CD14-positive monocyte (primary cell): ENCODE measurements around the gene CNN3. TPM values are rescaled to one million over a fixed set of nuclear protein-coding genes. Genes with fewer than 3 reads are reported as not detected.

Experiments
- DNase-seq, 3 donors: peaks; one replicate each; pipeline ENCODE4 v3.0.0-alpha.2; 2011 to 2022
- H2AFZ ChIP-seq: 2 replicates; pipeline ENCODE4 v1.6.0; 2012; ENCODE audit warnings: mild to moderate bottlenecking, low read depth, low read length, inconsistent platforms; ENCODE audit not compliant: insufficient read depth, poor library complexity, severe bottlenecking
- H3K27ac ChIP-seq, 2 donors: 1 replicate in 1 of 2; 2 replicates in 1 of 2; pipeline ENCODE4 v1.5.1; 2012 to 2013; ENCODE audit warnings: low read length in 2 of 2, control low read depth in 1 of 2, inconsistent platforms in 1 of 2, low read depth in 1 of 2, mild to moderate bottlenecking in 1 of 2
- H3K27me3 ChIP-seq, 2 donors: one replicate each; pipeline versions ENCODE4 v1.6.0 to v1.6.1; 2011 to 2013; ENCODE audit warnings: low read length in 2 of 2; ENCODE audit not compliant: control insufficient read depth in 2 of 2, insufficient read depth in 2 of 2
- H3K36me3 ChIP-seq, 2 donors: replicated peaks in 1 of 2; 1 replicate in 1 of 2; 2 replicates in 1 of 2; pipeline versions ENCODE4 v1.5.1 to v1.6.1; 2012 to 2013; ENCODE audit warnings: low read length in 2 of 2, control low read depth in 1 of 2, inconsistent platforms in 1 of 2, mild to moderate bottlenecking in 1 of 2; ENCODE audit not compliant: insufficient read depth in 2 of 2, control insufficient read depth in 1 of 2
- H3K4me1 ChIP-seq, 2 donors: 1 replicate in 1 of 2; 2 replicates in 1 of 2; pipeline versions ENCODE4 v1.5.1 to v1.6.1; 2012 to 2013; ENCODE audit warnings: low read length in 2 of 2, control low read depth in 1 of 2, inconsistent platforms in 1 of 2, mild to moderate bottlenecking in 1 of 2, moderate library complexity in 1 of 2; ENCODE audit not compliant: insufficient read depth in 2 of 2, control insufficient read depth in 1 of 2
- H3K4me2 ChIP-seq: replicated peaks from 2 replicates; pipeline ENCODE3; 2012; ENCODE audit warnings: low read length, moderate library complexity, mild to moderate bottlenecking; ENCODE audit not compliant: poor library complexity, severe bottlenecking; ENCODE audit errors: extremely low read depth
- H3K4me3 ChIP-seq, 3 experiments: fragments of 200-600 bp in 1 of 3; sonication (generic) in 1 of 3; replicated peaks in 1 of 3; 1 replicate in 2 of 3; 2 replicates in 1 of 3; pipeline ENCODE4 v1.5.1; 2011 to 2013; ENCODE audit warnings: low read length in 3 of 3, mild to moderate bottlenecking in 3 of 3, control low read depth in 2 of 3, low read depth in 2 of 3, inconsistent platforms in 1 of 3, moderate library complexity in 1 of 3
- H3K79me2 ChIP-seq: 2 replicates; pipeline ENCODE4 v1.6.0; 2012; ENCODE audit warnings: mild to moderate bottlenecking, control low read depth, inconsistent platforms, low read length, moderate library complexity; ENCODE audit not compliant: insufficient read depth
- H3K9ac ChIP-seq: 2 replicates; pipeline ENCODE4 v1.6.0; 2017; ENCODE audit warnings: low read length, mild to moderate bottlenecking; ENCODE audit not compliant: insufficient read depth, poor library complexity, severe bottlenecking
- H3K9me3 ChIP-seq, 2 donors: replicated peaks in 1 of 2; 1 replicate in 1 of 2; 2 replicates in 1 of 2; pipeline versions ENCODE4 v1.5.1 to v1.6.1; 2012 to 2013; ENCODE audit warnings: low read length in 2 of 2, control low read depth in 1 of 2; ENCODE audit not compliant: control insufficient read depth in 1 of 2, insufficient read depth in 1 of 2
- H4K20me1 ChIP-seq: 2 replicates; pipeline ENCODE4 v1.6.0; 2012; ENCODE audit warnings: mild to moderate bottlenecking, low read length, control low read depth, moderate library complexity; ENCODE audit not compliant: insufficient read depth
- H3K27ac Mint-ChIP-seq, 7 donors: one replicate each; pipeline ENCODE4 v1.8.0; 2020; ENCODE audit warnings: mild to moderate bottlenecking in 7 of 7, mixed read lengths in 7 of 7, moderate library complexity in 6 of 7, inconsistent platforms in 2 of 7
- H3K27me3 Mint-ChIP-seq, 3 donors: one replicate each; pipeline ENCODE4 v1.8.0; 2021 to 2022; ENCODE audit warnings: low read depth in 3 of 3, mild to moderate bottlenecking in 3 of 3, mixed read lengths in 3 of 3, moderate library complexity in 3 of 3, inconsistent platforms in 1 of 3
- H3K36me3 Mint-ChIP-seq, 2 donors: one replicate each; pipeline ENCODE4 v1.8.0; 2020; ENCODE audit warnings: mixed read lengths in 2 of 2, inconsistent platforms in 1 of 2, mild to moderate bottlenecking in 1 of 2
- H3K4me1 Mint-ChIP-seq: one replicate; pipeline ENCODE4 v1.8.0; 2020; ENCODE audit warnings: mild to moderate bottlenecking, mixed read lengths
- H3K4me3 Mint-ChIP-seq, 2 donors: one replicate each; pipeline ENCODE4 v1.8.0; 2020; ENCODE audit warnings: mild to moderate bottlenecking in 2 of 2, mixed read lengths in 2 of 2, moderate library complexity in 1 of 2
- H3K9me3 Mint-ChIP-seq, 7 donors: one replicate each; pipeline ENCODE4 v1.8.0; 2020 to 2022; ENCODE audit warnings: mixed read lengths in 7 of 7, mild to moderate bottlenecking in 6 of 7, moderate library complexity in 6 of 7, inconsistent platforms in 2 of 7
- whole genome bisulfite sequencing: methylation state at CpG from one replicate; pipeline ENCODE4 v1.1.5; 2013; ENCODE audit warnings: missing lambda C conversion rate; ENCODE audit not compliant: insufficient coverage; 5-methylcytosine and 5-hydroxymethylcytosine counted together
- intact Hi-C, 2 donors: fragments of 100-400 bp; cut with micrococcal nuclease; formaldehyde crosslinking; loops; one replicate each; pipeline versions ENCODE4 v1.15.0 to v1.15.1; 2023
- polyA plus RNA-seq, 3 donors: library from polyadenylated mRNA; depleted of rRNA in 1 of 3; unstranded in 2 of 3; stranded (reverse) in 1 of 3; fragments of 300-500 nt in 2 of 3; fragments of >200 nt in 1 of 3; fragmentation: Illumina TruSeq in 2 of 3; gene quantifications; 1 replicate in 2 of 3; 2 replicates in 1 of 3; pipeline ENCODE4 v1.2.3, GENCODE V29; 2012 to 2021
- TF ChIP-seq, protein P1 (sequence below): fragments of 200-600 bp; IDR thresholded peaks from one replicate; pipeline ENCODE4 v1.8.0; 2022; ENCODE audit warnings: antibody characterized with exemption, mild to moderate bottlenecking

CNN3 gene
- polyA plus RNA-seq, 3 donors, result 0.08 to 0.09 (median 0.08) TPM

DNA sequence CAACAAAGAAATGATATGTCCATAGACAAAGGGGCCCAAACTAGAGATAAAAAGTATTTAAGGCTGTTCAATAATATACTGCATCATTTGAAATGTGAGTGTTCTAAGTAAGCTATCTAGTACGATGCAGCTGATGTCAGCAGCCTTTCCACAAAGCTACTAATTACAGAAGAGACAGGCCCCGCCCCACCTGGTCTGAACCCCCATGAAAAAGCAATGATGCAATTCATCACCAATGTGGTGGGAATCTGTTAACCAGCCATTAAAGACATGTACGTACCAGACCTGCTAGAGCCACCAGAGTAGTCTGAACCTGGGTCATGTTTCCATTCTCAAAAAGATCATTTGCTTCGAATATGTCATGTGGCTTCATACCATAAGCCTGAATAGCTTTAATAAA lies 25.1 kb downstream of the CNN3 start:
- no peak for DNase-seq
- peaks cover 0 to 4% (median 2%) of the 10 kb centered on the region in 3 donors for H3K27me3 Mint-ChIP-seq
- peaks cover 0 to 3% (median 0%) of the 10 kb centered on the region in 7 donors for H3K9me3 Mint-ChIP-seq
- H3K9ac ChIP-seq, result no peak overlapping the region
- no peaks in the 10 kb centered on the region for H3K79me2 ChIP-seq
- no peaks in the 10 kb centered on the region for H3K36me3 Mint-ChIP-seq
- TF ChIP-seq, protein P1, sequence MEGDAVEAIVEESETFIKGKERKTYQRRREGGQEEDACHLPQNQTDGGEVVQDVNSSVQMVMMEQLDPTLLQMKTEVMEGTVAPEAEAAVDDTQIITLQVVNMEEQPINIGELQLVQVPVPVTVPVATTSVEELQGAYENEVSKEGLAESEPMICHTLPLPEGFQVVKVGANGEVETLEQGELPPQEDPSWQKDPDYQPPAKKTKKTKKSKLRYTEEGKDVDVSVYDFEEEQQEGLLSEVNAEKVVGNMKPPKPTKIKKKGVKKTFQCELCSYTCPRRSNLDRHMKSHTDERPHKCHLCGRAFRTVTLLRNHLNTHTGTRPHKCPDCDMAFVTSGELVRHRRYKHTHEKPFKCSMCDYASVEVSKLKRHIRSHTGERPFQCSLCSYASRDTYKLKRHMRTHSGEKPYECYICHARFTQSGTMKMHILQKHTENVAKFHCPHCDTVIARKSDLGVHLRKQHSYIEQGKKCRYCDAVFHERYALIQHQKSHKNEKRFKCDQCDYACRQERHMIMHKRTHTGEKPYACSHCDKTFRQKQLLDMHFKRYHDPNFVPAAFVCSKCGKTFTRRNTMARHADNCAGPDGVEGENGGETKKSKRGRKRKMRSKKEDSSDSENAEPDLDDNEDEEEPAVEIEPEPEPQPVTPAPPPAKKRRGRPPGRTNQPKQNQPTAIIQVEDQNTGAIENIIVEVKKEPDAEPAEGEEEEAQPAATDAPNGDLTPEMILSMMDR, result no peak
- intact Hi-C loops, result no loop called here
- H3K27ac Mint-ChIP-seq, result no peak overlapping the region
- no peak overlapping the region for H3K4me2 ChIP-seq
- no peak overlapping the region for H3K4me3 Mint-ChIP-seq
- no peaks in the 10 kb centered on the region for H3K9me3 ChIP-seq
- H3K27ac ChIP-seq, result no peak overlapping the region
- no peak overlapping the region for H3K4me3 ChIP-seq
- no peaks in the 10 kb centered on the region for H3K27me3 ChIP-seq
- H3K4me1 Mint-ChIP-seq, result no peaks in the 10 kb centered on the region
- WGBS, result 78% methylated on average over 1 of the region's 4 CpGs
- H2AFZ ChIP-seq, result no peak overlapping the region
- no peaks in the 10 kb centered on the region for H4K20me1 ChIP-seq
- no peaks in the 10 kb centered on the region for H3K4me1 ChIP-seq
- no peaks in the 10 kb centered on the region for H3K36me3 ChIP-seq

DNA sequence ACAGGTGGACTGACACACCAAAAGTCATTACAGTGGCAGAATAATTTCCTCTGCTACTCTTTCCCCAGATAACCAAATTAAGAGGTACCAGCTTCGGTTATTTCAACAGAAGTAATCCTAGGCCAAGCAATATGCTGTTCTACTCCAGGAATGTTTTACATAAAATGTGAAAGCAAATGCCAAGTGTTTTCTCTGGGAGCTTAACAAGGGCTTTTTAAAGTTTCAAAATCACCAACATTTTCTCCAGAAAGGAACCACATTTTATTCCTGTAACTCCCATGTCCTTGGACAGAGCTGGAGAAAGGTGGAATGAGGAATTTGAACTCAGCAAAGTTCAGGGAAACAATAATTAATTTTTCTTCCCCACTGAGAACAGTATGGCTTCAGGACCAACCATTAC lies 27.2 kb downstream of the CNN3 start:
- H4K20me1 ChIP-seq, result no peaks in the 10 kb centered on the region
- no peak overlapping the region for H2AFZ ChIP-seq
- H3K4me3 ChIP-seq, result no peak overlapping the region
- peaks cover 1 to 4% (median 2%) of the 10 kb centered on the region in 3 donors for H3K27me3 Mint-ChIP-seq
- no peaks in the 10 kb centered on the region for H3K36me3 Mint-ChIP-seq
- no peaks in the 10 kb centered on the region for H3K4me1 ChIP-seq
- H3K27me3 ChIP-seq, result no peaks in the 10 kb centered on the region
- no peak for DNase-seq
- intact Hi-C loops, result no loop called here
- H3K9ac ChIP-seq, result no peak overlapping the region
- H3K79me2 ChIP-seq, result no peaks in the 10 kb centered on the region
- no peaks in the 10 kb centered on the region for H3K9me3 ChIP-seq
- H3K27ac ChIP-seq, result no peak overlapping the region
- H3K27ac Mint-ChIP-seq, result no peak overlapping the region
- no peak overlapping the region for H3K4me3 Mint-ChIP-seq
- H3K9me3 Mint-ChIP-seq, result no peaks in the 10 kb centered on the region
- TF ChIP-seq, protein P1, result no peak
- H3K4me2 ChIP-seq, result no peak overlapping the region
- H3K36me3 ChIP-seq, result no peaks in the 10 kb centered on the region
- H3K4me1 Mint-ChIP-seq, result no peaks in the 10 kb centered on the region
- WGBS, result no CpG with 5 or more reads among the region's 1 CpG
